ENCODE results near the gene HLCS.

Gene HLCS

GRCh38 chr21:36914244-36915013 is 52.0 kb downstream of the HLCS start:
- no peak for DNase-seq

GRCh38 chr21:36913247-36914169 is 53.0 kb downstream of the HLCS start:
- DNase-seq: no peak

GRCh38 chr21:36910581-36911307 is 55.7 kb downstream of the HLCS start:
- DNase-seq: no peak

GRCh38 chr21:36909901-36910561 is 56.4 kb downstream of the HLCS start:
- DNase-seq: no peak

- no peak for DNase-seq
Measured at GRCh38 chr21:36909423-36909822, 57.0 kb downstream of the HLCS start.

- no peak for DNase-seq
Measured at GRCh38 chr21:36908260-36908908, 58.1 kb downstream of the HLCS start.

GRCh38 chr21:36904093-36904666 is 62.3 kb downstream of the HLCS start:
- DNase-seq: no peak

GRCh38 chr21:36902793-36903192 is 63.7 kb downstream of the HLCS start:
- DNase-seq: no peak

- DNase-seq: no peak
Measured at GRCh38 chr21:36902331-36902730, 64.1 kb downstream of the HLCS start.

GRCh38 chr21:36901575-36901974 is 64.9 kb downstream of the HLCS start:
- no peak for DNase-seq

GRCh38 chr21:36893581-36893980 is 72.9 kb downstream of the HLCS start:
- no peak for DNase-seq

- no peak for DNase-seq
Measured at GRCh38 chr21:36892201-36892600, 74.3 kb downstream of the HLCS start.

GRCh38 chr21:36891692-36892091 is 74.8 kb downstream of the HLCS start:
- no peak for DNase-seq

- DNase-seq: no peak
Measured at GRCh38 chr21:36891121-36891520, 75.3 kb downstream of the HLCS start.

GRCh38 chr21:36890086-36890485 is 76.4 kb downstream of the HLCS start:
- DNase-seq: no peak

- no peak for DNase-seq
Measured at GRCh38 chr21:36889401-36889800, 77.1 kb downstream of the HLCS start.

- DNase-seq: no peak
Measured at GRCh38 chr21:36888466-36888865, 78.0 kb downstream of the HLCS start.

GRCh38 chr21:36887963-36888362 is 78.5 kb downstream of the HLCS start:
- no peak for DNase-seq

GRCh38 chr21:36883532-36884486 is 82.7 kb downstream of the HLCS start:
- DNase-seq: no peak

GRCh38 chr21:36882776-36883175 is 83.7 kb downstream of the HLCS start:
- no peak for DNase-seq

- DNase-seq: no peak
Measured at GRCh38 chr21:36881228-36881627, 85.2 kb downstream of the HLCS start.

Measured in activated CD8-positive, alpha-beta memory T cell treated with anti-CD3 and anti-CD28 coated beads, Interleukin-2, amount 50 U/mL, for 4 hours (primary cell).